LNCAP (cell line): ENCODE results near the gene E2F1.

Source experiments
- TF ChIP-seq, protein P1 (sequence below): fragments of 450-650 bp; IDR thresholded peaks from 2 replicates; pipeline ENCODE4 v1.5.1; 2017; ENCODE audit warnings: mild to moderate bottlenecking

The E2F1 gene

DNA sequence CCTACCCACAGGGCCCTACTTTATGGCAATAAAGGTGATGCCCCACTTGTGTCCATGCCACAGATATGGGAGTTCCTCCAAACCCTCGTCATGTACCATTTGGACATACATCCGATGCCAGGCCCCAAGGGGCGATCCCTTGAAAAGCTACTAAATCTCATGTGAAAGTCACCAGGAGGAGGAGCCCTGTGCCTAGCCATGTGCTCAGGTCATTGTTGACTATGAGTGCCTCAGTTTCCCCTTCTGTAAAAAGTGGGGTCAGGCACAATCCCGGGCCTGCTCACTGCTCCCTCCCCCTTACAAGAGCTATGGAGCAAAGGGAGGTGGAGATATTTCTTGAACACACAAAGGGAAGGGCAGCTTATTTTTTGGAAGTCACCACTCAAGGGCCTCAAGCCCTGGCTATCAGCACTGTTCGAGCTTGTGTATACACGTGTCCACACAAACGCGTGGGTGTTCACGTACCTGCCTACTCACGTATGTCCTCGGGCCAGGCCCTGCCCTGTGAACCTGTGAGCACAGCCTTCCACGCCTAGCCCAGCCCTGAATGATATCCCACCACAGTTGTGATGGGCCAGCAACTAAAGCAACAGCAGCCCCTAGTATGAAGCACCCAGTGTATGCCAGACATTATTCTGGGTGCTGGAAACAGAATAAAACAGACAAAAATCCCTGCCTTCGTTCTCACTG lies 17.6 kb downstream of the E2F1 start:
- TF ChIP-seq, protein P1, sequence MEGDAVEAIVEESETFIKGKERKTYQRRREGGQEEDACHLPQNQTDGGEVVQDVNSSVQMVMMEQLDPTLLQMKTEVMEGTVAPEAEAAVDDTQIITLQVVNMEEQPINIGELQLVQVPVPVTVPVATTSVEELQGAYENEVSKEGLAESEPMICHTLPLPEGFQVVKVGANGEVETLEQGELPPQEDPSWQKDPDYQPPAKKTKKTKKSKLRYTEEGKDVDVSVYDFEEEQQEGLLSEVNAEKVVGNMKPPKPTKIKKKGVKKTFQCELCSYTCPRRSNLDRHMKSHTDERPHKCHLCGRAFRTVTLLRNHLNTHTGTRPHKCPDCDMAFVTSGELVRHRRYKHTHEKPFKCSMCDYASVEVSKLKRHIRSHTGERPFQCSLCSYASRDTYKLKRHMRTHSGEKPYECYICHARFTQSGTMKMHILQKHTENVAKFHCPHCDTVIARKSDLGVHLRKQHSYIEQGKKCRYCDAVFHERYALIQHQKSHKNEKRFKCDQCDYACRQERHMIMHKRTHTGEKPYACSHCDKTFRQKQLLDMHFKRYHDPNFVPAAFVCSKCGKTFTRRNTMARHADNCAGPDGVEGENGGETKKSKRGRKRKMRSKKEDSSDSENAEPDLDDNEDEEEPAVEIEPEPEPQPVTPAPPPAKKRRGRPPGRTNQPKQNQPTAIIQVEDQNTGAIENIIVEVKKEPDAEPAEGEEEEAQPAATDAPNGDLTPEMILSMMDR, result no peak

DNA sequence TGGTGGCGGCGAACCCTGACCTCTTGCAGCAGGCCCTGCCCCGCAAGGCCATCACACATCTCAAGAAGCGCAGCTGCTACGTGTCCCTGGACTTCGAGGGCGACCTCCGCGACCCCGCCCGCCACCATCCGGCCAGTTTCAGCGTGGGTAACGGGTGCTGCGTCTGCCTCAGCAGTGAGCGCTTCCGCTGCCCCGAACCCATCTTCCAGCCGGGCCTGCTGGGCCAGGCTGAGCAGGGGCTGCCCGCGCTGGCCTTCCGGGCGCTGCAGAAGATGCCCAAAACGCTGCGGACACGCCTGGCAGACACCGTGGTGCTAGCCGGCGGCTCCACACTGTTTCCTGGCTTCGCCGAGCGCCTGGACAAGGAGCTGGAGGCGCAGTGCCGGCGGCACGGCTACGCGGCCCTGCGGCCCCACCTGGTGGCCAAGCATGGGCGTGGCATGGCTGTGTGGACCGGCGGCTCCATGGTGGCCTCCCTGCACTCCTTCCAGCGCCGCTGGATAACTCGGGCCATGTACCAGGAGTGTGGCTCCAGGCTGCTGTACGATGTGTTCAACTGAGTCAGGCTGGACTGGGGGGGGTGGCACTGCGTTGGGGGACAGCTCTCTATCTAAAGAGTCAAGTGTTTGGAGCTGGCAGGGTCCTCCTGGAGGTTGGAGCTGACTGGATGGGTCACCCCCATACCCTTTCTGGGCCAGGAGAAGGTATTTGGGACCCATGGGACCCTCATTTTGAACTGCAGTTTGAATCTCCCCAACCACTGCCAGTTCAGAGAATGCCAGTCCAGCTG lies 18.3 kb downstream of the E2F1 start:
- TF ChIP-seq, protein P1, result peak; percentile 89

DNA sequence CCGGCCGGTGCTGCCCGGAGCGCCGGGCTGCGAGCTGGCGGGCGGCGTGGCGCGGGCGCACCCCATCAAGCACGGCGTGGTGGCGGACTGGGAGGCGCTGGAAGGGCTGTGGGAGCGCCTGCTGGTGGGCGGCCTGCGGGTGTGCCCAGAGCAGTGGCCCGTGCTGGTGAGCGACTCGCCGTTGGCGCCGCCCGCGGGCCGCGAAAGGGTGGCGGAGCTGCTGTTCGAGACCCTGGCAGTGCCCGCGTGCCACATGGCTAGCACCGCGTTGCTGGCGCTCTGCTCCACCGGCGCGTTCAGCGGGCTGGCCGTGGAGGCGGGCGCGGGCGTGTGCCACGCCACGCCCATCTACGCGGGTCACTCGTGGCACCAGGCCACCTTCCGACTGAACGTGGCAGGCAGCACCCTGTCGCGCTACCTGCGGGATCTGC lies 18.9 kb downstream of the E2F1 start:
- TF ChIP-seq, protein P1, result no peak

DNA sequence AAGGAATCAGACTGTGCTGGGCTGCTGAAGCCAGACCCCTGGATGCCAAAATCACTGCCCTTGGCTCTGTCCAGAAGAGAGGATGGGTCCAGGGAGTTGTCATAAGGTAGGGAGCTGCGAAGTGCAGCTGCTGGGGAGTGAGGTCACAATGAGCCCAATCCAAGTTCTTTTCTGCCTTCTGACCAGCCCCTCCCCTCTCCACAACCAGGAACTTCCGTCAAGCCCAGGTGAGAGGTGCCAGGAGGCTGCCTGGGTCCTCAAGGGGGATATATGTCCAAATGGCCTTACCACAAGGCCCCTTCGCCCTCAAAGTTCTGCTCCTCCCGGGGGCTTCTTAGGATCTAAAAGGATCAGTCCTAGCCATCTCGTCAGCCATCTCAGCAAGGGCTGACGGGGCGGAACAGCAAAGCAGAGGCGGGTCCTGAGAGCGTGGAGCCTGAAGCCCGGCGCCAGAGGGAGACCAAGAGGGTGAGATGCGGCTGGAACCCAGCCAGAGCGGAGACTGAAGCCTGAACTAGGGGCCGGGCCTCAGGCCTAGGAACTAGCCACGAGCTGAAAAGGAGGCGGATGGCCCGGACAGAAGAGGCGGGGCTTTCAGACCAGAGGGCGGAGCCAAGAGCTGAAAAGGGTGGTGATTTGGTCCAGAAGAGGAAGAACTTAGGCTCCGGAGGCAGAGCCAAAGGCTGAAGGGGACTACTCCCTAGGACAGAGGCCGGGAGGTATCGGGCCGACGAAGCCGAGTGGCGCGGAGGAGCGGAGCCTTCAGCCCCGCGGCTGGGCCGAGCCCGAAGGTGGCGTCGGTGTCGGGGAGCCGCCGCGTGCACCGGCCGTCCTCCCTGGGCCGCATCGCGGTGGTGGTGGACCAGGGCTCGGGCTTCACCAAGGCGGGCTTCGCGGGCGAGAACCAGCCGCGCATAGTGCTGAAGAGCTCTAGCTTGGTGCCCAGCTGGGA lies 19.6 kb downstream of the E2F1 start, which contains the start of gene ACTL10:
Gene ACTL10 (plus strand): TSS at position 651 of the 952 bp plus-strand sequence. CDS start 555 bp downstream, outside the sequence.
- TF ChIP-seq, protein P1, result 0 out of 2 replicates have a peak, but pooled peaks have one; percentile 10

GRCh38 chr20:33664762-33665144 lies 21.4 kb downstream of the E2F1 start:
- TF ChIP-seq, protein P1, result no peak

DNA sequence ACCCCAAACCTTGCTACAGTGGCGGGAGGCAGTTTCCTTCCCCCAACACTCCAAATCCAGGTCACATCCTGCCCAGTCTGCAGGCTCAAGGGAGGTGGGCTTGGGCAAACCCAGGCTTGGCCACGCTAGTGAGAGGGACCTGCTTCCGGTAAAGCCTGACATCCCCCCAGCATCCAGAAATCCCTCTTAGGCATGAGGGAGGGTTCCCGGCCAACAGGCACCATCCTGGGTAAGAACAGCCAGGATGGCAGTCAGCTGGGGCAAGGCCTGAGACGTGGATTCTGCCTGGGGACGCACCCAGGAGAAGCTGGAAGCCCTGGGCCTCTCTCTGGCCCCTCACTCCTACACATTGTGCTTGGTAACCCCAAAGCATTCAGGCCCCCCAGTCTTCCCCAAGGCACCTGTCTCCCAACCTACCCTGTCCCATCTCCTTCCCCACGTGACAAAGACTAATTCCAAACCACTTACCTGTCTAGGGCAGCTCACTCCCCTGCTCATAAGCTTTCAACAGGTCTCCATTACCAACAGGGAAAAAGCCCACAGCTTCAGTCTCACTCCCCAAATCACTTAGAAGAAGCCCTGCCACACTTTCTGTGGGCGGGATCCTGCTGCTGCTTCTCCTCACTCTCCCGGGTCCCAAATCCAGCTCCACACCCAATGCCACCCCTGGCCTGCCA lies 22.0 kb downstream of the E2F1 start:
- TF ChIP-seq, protein P1, result no peak
